ENCODE measurements around the gene SGCD.

Gene SGCD

GRCh38 chr5:156496291-156496690 is 169.3 kb downstream of the SGCD start:
- TF ChIP-seq CTCF (conservative IDR thresholded peaks at IDR 0.05; ENCODE audit: low read length), result no peak
- no peak for TF ChIP-seq EZH2phosphoT487 (IDR thresholded peaks at IDR 0.05; ENCODE audit: borderline replicate concordance)
- no peak overlapping the region for H3K9ac ChIP-seq (ENCODE audit: low read depth, low read length, poor library complexity, severe bottlenecking)
- H3K36me3 ChIP-seq (ENCODE audit: insufficient read depth, low read length), result no peaks in the 10 kb centered on the region
- no peak overlapping the region for H3K4me2 ChIP-seq (ENCODE audit: low read depth, low read length, poor library complexity, severe bottlenecking)
- H3K4me1 ChIP-seq (ENCODE audit: insufficient read depth, low read length, poor library complexity, severe bottlenecking), result no peaks in the 10 kb centered on the region
- H3K9me3 ChIP-seq (ENCODE audit: insufficient read depth, low read depth, low read length), result no peaks in the 10 kb centered on the region
- no peak overlapping the region for H2AFZ ChIP-seq (ENCODE audit: low read length)
- H3F3A ChIP-seq (ENCODE audit: low read depth), result no peaks in the 10 kb centered on the region
- H3K4me3 ChIP-seq (ENCODE audit: low read length, poor library complexity, severe bottlenecking), result no peak overlapping the region
- no peaks in the 10 kb centered on the region for H3K9me2 ChIP-seq (replicated peaks; ENCODE audit: low read depth, low read length)
- H3K79me2 ChIP-seq (ENCODE audit: insufficient read depth, low read length), result no peaks in the 10 kb centered on the region
- H3K27me3 ChIP-seq (ENCODE audit: insufficient read depth, low read length, poor library complexity, severe bottlenecking), result no peaks in the 10 kb centered on the region
- H4K20me1 ChIP-seq (ENCODE audit: insufficient read depth, low read length, poor library complexity, severe bottlenecking), result no peaks in the 10 kb centered on the region

GRCh38 chr5:156497804-156498208 is 170.8 kb downstream of the SGCD start:
- Histone ChIP-seq H3K27me3 (ENCODE audit: insufficient read depth, low read length, poor library complexity, severe bottlenecking) (no peaks in the 10 kb centered on the region), H3K79me2 (ENCODE audit: insufficient read depth, low read length) (no peaks in the 10 kb centered on the region), H3K9me2 (replicated peaks; ENCODE audit: low read depth, low read length) (no peaks in the 10 kb centered on the region), H3K4me2 (ENCODE audit: low read depth, low read length, poor library complexity, severe bottlenecking) (no peak overlapping the region), H3K36me3 (ENCODE audit: insufficient read depth, low read length) (no peaks in the 10 kb centered on the region), H2AFZ (ENCODE audit: low read length) (no peak overlapping the region), H3K4me3 (ENCODE audit: low read length, poor library complexity, severe bottlenecking) (no peak overlapping the region), H3K9me3 (ENCODE audit: insufficient read depth, low read depth, low read length) (no peaks in the 10 kb centered on the region), H3F3A (ENCODE audit: low read depth) (no peaks in the 10 kb centered on the region), H4K20me1 (ENCODE audit: insufficient read depth, low read length, poor library complexity, severe bottlenecking) (no peaks in the 10 kb centered on the region), H3K4me1 (ENCODE audit: insufficient read depth, low read length, poor library complexity, severe bottlenecking) (no peaks in the 10 kb centered on the region), H3K9ac (ENCODE audit: low read depth, low read length, poor library complexity, severe bottlenecking) (no peak overlapping the region)
- TF ChIP-seq EZH2phosphoT487 (IDR thresholded peaks at IDR 0.05; ENCODE audit: borderline replicate concordance) (no peak), CTCF (conservative IDR thresholded peaks at IDR 0.05; ENCODE audit: low read length) (no peak)

GRCh38 chr5:156498226-156498980 is 171.4 kb downstream of the SGCD start:
- H3K4me2 ChIP-seq (ENCODE audit: low read depth, low read length, poor library complexity, severe bottlenecking), result no peak overlapping the region
- no peaks in the 10 kb centered on the region for H3K36me3 ChIP-seq (ENCODE audit: insufficient read depth, low read length)
- no peaks in the 10 kb centered on the region for H3K4me1 ChIP-seq (ENCODE audit: insufficient read depth, low read length, poor library complexity, severe bottlenecking)
- TF ChIP-seq EZH2phosphoT487 (IDR thresholded peaks at IDR 0.05; ENCODE audit: borderline replicate concordance) (no peak), CTCF (conservative IDR thresholded peaks at IDR 0.05; ENCODE audit: low read length) (no peak)
- H3F3A ChIP-seq (ENCODE audit: low read depth), result no peaks in the 10 kb centered on the region
- no peaks in the 10 kb centered on the region for H3K79me2 ChIP-seq (ENCODE audit: insufficient read depth, low read length)
- H2AFZ ChIP-seq (ENCODE audit: low read length), result no peak overlapping the region
- no peak overlapping the region for H3K4me3 ChIP-seq (ENCODE audit: low read length, poor library complexity, severe bottlenecking)
- no peaks in the 10 kb centered on the region for H4K20me1 ChIP-seq (ENCODE audit: insufficient read depth, low read length, poor library complexity, severe bottlenecking)
- H3K9me2 ChIP-seq (replicated peaks; ENCODE audit: low read depth, low read length), result no peaks in the 10 kb centered on the region
- no peak overlapping the region for H3K9ac ChIP-seq (ENCODE audit: low read depth, low read length, poor library complexity, severe bottlenecking)
- H3K27me3 ChIP-seq (ENCODE audit: insufficient read depth, low read length, poor library complexity, severe bottlenecking), result no peaks in the 10 kb centered on the region
- no peaks in the 10 kb centered on the region for H3K9me3 ChIP-seq (ENCODE audit: insufficient read depth, low read depth, low read length)

All from Loucy (cell line).